SJCRH30 (cell line): Measurements from ENCODE around the gene ZNF543. TPM values are rescaled to one million over a fixed set of nuclear protein-coding genes. Genes with fewer than 3 reads are reported as not detected.
A peak's percentile ranks its signal among the peaks of the same experiment; 100 is the strongest.
"Not testable (repeated sequence)": the region's sequence is repeated elsewhere in the genome, so short reads cannot be mapped to it uniquely, and the experiment has no call there.

Source experiments
- DNase-seq, 2 experiments: peaks; one replicate each; pipeline ENCODE4 v3.0.0-alpha.2; 2015 to 2020
- H3K27ac ChIP-seq: fragments of 250-450 bp; sonication (Bioruptor Pico); 2 replicates; pipeline ENCODE4 v1.5.1; 2020; ENCODE audit warnings: mild to moderate bottlenecking, moderate library complexity
- H3K27me3 ChIP-seq: fragments of 250-450 bp; sonication (Bioruptor Pico); 2 replicates; pipeline ENCODE4 v1.5.1; 2020; ENCODE audit warnings: mild to moderate bottlenecking, moderate library complexity
- H3K36me3 ChIP-seq: fragments of 250-450 bp; sonication (Bioruptor Pico); 2 replicates; pipeline ENCODE4 v1.5.1; 2020; ENCODE audit warnings: mild to moderate bottlenecking, moderate library complexity
- H3K4me1 ChIP-seq: fragments of 250-450 bp; sonication (Bioruptor Pico); 2 replicates; pipeline ENCODE4 v1.5.1; 2020; ENCODE audit warnings: mild to moderate bottlenecking, moderate library complexity
- H3K4me3 ChIP-seq: fragments of 250-450 bp; sonication (Bioruptor Pico); 2 replicates; pipeline ENCODE4 v1.5.1; 2020; ENCODE audit warnings: mild to moderate bottlenecking, moderate library complexity
- H3K9me3 ChIP-seq: fragments of 250-450 bp; sonication (Bioruptor Pico); replicated peaks from 2 replicates; pipeline ENCODE4 v1.5.1; 2020; ENCODE audit warnings: mild to moderate bottlenecking, moderate library complexity
- total RNA-seq: library from RNA; depleted of rRNA; stranded (reverse); fragments of >200 nt; shearing (Covaris generic); gene quantifications from 2 replicates; pipeline ENCODE4 v1.2.3, GENCODE V29; 2014

Gene ZNF543
- total RNA-seq, 1 experiment from 2014 or later, result 13.5 TPM

DNA sequence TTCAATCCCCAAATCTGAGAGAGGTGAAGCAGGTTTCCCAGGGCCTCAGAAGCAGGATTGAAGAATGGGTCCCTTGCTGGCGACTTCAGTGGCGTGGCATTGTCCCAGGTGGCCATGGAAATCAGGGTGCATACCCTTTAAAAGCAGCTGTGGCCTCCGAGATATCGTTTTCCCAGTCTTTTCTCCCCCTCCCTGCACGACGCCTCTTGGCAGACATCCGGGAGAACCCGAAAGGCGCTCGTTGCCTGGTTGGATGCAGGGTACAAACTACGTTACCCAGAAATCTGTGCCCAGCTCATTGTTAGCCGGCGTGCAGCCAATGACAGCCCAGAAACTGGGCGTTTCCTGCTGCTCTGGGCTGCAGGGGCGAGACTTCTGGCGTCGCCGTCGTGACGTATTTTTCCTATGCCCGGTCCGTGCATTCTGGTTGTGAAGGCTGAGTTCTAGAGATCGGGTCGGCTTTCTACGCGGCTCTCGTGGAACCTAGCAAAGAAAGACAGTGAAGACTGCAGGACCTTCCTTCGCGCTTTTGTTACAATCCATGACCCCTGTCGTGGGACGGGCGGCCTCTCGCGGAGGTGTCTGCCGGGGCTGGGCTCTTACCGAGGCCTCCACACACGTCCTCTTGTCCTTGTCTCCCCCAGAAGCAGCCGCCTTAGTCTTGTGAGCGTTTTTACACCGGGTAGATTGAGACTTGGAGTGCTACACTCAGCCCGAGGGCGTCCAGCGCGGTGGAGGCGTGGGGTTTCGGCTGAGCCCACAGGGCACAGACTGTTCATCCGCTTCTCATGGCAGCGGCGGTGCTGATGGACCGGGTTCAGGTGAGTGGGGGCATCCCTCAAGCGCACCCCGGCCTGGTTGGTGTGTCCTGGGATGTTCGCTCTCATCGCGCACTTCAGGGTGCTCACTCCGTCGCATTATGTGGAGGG, 30.9 kb downstream of the ZNF543 start, which contains the start of gene ZNF304:
TSS of gene ZNF304 (plus strand) at position 395 of the 929 bp plus-strand sequence. CDS start at position 789, 394 bp downstream.
- H3K27me3 ChIP-seq, result no peaks in the 10 kb centered on the region
- peak; percentile 93 to 96 for DNase-seq
- H3K9me3 ChIP-seq, result no peaks in the 10 kb centered on the region
- H3K36me3 ChIP-seq, result peaks cover 30% of the 10 kb centered on the region
- H3K4me3 ChIP-seq, result peak within 1 kb of the TSS; percentile 71
- H3K4me1 ChIP-seq, result no peaks in the 10 kb centered on the region
- H3K27ac ChIP-seq, result peak within 1 kb of the TSS; percentile 36

DNA sequence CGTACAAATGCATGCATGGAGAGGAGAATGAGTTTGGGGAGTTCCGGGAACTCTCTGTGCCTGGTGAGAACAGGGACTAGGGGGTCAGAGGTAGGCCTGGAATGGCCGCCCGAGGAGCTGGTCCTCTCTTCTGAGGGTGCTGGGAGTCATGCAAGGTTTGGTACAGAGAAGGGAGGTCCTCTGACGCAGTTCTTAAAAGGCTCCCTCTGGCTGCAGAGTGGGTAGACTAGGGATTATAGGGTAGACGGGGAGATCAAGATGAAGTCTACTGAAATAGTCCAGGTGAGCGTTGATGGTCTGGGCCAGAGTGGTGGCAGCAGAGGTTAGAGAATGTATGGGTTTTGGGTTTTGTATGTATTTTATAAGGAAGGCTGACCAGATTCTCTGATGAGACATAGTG, 31.6 kb downstream of the ZNF543 start:
- Histone ChIP-seq H3K27ac (no peak overlapping the region), H3K9me3 (peaks cover under 1% of the 10 kb centered on the region), H3K27me3 (no peaks in the 10 kb centered on the region), H3K4me3 (peak overlapping the region; percentile 71), H3K4me1 (no peaks in the 10 kb centered on the region), H3K36me3 (peaks cover 37% of the 10 kb centered on the region)
- no peak for DNase-seq

DNA sequence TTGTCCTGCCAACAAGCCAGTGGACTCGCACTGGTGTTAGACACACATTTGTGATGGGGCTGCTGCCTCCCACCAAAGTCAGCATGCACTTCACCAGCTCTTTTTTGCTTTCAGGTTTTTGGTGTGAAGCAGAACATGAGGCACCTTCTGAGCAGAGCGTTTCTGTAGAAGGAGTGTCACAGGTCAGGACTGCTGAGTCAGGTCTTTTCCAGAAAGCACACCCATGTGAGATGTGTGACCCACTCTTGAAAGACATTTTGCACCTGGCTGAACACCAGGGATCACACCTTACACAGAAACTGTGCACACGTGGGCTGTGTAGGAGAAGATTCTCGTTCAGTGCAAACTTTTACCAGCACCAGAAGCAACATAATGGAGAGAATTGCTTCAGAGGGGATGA, 35.6 kb downstream of the ZNF543 start:
- DNase-seq, result no peak
- H3K9me3 ChIP-seq, result peaks cover 5% of the 10 kb centered on the region
- H3K27me3 ChIP-seq, result no peaks in the 10 kb centered on the region
- H3K4me3 ChIP-seq, result no peak overlapping the region
- no peaks in the 10 kb centered on the region for H3K4me1 ChIP-seq
- H3K36me3 ChIP-seq, result peaks cover 57% of the 10 kb centered on the region
- no peak overlapping the region for H3K27ac ChIP-seq

DNA sequence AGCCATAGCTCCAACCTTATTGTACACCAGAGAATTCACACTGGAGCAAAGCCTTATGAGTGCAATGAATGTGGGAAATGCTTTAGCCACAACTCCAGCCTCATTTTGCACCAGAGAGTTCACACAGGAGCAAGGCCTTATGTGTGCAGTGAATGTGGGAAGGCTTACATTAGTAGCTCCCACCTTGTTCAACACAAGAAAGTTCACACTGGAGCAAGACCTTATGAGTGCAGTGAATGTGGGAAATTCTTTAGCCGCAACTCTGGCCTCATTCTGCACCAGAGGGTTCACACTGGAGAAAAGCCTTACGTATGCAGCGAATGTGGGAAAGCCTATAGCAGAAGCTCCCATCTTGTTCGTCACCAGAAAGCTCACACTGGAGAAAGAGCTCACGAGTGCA, 37.1 kb downstream of the ZNF543 start:
- peaks cover 5% of the 10 kb centered on the region for H3K9me3 ChIP-seq
- no peaks in the 10 kb centered on the region for H3K27me3 ChIP-seq
- no peak overlapping the region for H3K4me3 ChIP-seq
- H3K4me1 ChIP-seq, result no peaks in the 10 kb centered on the region; the same call in 1 of the 2 replicates
- H3K27ac ChIP-seq, result no peak overlapping the region
- no peak for DNase-seq
- peaks cover 57% of the 10 kb centered on the region for H3K36me3 ChIP-seq

DNA sequence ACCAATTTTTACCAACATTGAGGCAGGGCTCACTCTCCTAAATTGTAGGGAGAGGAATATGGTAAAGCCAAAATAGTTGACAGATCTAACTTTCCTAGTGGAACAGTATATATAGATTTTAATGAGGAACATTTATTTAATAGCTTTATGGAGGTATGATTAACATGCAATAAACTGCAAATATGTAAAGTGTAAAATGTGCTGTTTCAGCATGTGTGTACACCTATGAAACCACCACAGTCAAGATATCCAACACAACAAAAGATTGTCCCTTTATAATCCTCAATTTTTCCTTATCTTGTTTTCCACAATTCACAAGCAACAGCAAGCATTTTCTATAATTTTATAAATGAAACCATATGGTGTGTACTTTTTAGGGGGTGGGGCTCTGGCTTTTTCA, 39.0 kb downstream of the ZNF543 start:
- H3K4me1 ChIP-seq, result peaks cover 2% of the 10 kb centered on the region

DNA sequence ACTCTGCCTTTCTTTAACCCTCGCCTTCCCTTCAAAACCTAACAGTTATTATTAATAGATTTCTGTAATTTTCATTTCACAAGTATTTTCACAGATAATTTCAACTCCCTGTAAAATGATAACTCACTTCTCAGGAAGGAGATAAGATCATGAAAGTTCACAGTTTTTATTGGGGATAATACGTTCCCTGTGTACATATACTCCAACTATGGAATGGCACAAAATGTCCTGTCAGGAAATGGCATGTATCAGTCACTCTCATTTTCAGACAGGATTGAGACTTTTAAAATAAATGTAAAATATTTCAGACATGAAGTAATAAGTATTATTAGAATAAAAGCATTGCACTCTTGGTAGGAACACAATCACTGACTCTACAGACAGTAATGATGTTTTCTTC, 42.1 kb downstream of the ZNF543 start:
- no peaks in the 10 kb centered on the region; the same call in 1 of the 2 replicates for H3K9me3 ChIP-seq
- DNase-seq, result no peak
- peak overlapping the region; percentile 64 for H3K27ac ChIP-seq
- peaks cover 18% of the 10 kb centered on the region for H3K36me3 ChIP-seq
- H3K27me3 ChIP-seq, result no peaks in the 10 kb centered on the region
- peaks cover 2% of the 10 kb centered on the region for H3K4me1 ChIP-seq
- peak overlapping the region; percentile 64 for H3K4me3 ChIP-seq

More for the DNA sequence above, 39.0 kb downstream of the ZNF543 start:
- Histone ChIP-seq H3K27me3 (no peaks in the 10 kb centered on the region), H3K4me3 (no peak overlapping the region), H3K9me3 (peaks cover 5% of the 10 kb centered on the region), H3K27ac (no peak overlapping the region), H3K36me3 (peaks cover 46% of the 10 kb centered on the region)
- no peak for DNase-seq

DNA sequence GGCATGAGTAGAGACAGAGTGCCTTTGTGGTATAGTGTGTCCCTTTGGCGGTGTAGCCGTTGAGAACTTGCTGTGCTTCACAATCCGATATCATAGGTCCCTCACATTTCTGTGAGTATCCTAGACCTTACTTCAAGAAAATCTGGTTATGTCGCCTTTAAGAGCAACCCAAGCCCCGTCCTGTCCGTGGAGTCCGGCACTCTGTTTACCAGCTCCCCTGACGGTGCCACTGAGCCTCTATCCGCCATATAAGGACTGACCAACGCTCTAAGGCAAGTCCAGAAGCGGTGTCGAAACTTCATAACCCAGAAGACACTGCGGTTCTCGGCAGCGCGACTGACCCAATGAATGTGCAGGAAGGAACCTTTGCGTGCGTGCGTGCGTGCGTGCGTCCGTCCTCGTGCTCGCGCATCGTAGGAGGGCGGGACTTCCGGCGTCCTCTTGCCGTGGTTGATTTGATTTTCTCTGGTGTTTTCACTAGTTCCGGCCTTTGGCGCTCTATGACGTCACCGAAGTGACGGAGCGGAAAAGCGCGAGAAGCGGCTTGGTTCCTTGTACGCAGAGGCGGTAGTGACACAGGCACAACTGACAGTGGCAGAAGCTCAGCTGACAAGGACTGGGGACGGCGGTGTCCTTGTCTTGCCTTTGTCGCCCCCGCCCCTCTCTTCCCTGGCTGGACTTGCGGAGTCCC, 42.9 kb downstream of the ZNF543 start, which contains the start of the genes TRAPPC2B and ZNF547:
TSS of gene TRAPPC2B (plus strand) at position 555 of the 691 bp plus-strand sequence. CDS start 1,283 bp downstream, outside the sequence.
TSS of gene ZNF547 (plus strand) at position 555 of the 691 bp plus-strand sequence. CDS start 5,005 bp downstream, outside the sequence.
- H3K4me1 ChIP-seq, result peaks cover 2% of the 10 kb centered on the region
- DNase-seq, result peak; percentile 99

DNA sequence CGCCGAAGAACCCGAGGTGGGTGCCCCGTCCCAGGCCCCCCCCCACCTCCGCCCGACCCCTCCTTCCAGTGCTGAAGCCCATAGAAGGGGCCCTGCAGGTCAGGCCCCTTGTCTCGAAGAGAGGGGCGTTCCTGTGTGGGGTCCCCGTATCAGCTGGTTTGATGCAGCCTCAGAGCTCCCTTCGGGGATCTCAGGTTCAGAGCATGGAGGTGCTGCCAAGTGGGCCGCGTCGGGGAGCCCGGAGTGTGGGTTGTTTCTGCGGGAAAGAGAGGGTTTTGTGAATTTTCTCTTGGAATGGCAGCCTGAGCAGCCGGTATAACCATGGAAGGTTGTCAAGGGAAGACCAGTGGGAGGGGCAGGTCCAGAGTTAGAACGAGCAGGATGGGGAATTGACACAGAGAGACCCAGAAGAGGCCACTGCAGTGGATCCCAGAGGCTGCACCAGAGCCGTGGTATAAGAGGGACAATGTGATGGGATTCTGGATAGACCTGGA, 43.5 kb downstream of the ZNF543 start:
- peak in 1 of 2 experiments; percentile 20 for DNase-seq
- Histone ChIP-seq H3K27me3 (no peaks in the 10 kb centered on the region), H3K9me3 (no peaks in the 10 kb centered on the region), H3K4me1 (peaks cover 2% of the 10 kb centered on the region), H3K4me3 (peak overlapping the region; percentile 64), H3K27ac (peak overlapping the region; percentile 64), H3K36me3 (peaks cover 9% of the 10 kb centered on the region)

More for the DNA sequence above, 42.9 kb downstream of the ZNF543 start, which contains the start of the genes TRAPPC2B and ZNF547:
- H3K27me3 ChIP-seq, result no peaks in the 10 kb centered on the region
- peak within 1 kb of the TSS; percentile 64 for H3K27ac ChIP-seq
- peaks cover 12% of the 10 kb centered on the region for H3K36me3 ChIP-seq
- H3K4me3 ChIP-seq, result peak within 1 kb of the TSS; percentile 64
- H3K9me3 ChIP-seq, result no peaks in the 10 kb centered on the region

DNA sequence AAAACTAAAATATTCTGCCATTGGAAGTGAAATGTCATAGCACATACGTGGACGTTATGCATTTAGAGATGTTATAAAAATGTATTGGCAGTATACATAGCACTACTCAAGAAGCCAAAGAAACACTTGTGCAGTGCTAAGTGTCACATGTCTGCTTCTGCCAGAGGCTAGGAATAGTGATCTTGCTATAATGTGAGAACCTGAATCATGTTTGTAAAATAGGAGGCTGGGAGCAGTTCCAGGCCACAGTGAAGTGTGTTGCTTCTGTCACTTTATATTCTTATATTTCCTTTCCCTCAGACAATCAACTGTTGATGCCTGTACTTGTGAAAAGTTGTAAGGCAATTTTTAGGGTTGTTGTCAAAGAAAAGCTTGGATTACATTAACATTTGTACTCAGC, 46.5 kb downstream of the ZNF543 start:
- H3K4me1 ChIP-seq, result peaks cover 2% of the 10 kb centered on the region
- DNase-seq, result no peak

DNA sequence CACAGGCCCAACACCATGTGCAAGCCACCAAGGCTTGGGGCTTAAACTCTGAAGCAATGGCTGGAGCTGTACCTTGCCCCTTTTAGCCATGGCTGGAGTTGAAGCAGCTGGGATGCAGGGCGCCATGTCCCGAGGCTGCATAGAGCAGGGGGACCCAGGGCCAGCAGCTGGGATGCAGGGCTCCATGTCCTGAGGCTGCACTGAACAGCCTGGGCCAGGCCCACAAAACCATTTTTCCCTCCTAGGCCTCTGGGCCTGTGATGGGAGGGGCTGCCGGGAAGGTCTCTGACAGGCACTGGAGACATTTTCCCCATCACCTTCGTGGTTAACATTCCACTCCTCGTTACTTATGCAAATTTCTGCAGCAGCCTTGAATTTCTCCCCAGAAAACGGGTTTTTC, 53.9 kb downstream of the ZNF543 start:
- H3K27me3 ChIP-seq, result no peaks in the 10 kb centered on the region
- H3K9me3 ChIP-seq, result peaks cover 8% of the 10 kb centered on the region; the same call in 1 of the 2 replicates
- H3K36me3 ChIP-seq, result peaks cover 8% of the 10 kb centered on the region
- no peak overlapping the region for H3K27ac ChIP-seq
- no peaks in the 10 kb centered on the region for H3K4me1 ChIP-seq
- DNase-seq, result no peak
- no peak overlapping the region for H3K4me3 ChIP-seq

More for the DNA sequence above, 46.5 kb downstream of the ZNF543 start:
- Histone ChIP-seq H3K36me3 (peaks cover 4% of the 10 kb centered on the region), H3K9me3 (no peaks in the 10 kb centered on the region), H3K27me3 (no peaks in the 10 kb centered on the region), H3K4me3 (no peak overlapping the region), H3K27ac (no peak overlapping the region)

DNA sequence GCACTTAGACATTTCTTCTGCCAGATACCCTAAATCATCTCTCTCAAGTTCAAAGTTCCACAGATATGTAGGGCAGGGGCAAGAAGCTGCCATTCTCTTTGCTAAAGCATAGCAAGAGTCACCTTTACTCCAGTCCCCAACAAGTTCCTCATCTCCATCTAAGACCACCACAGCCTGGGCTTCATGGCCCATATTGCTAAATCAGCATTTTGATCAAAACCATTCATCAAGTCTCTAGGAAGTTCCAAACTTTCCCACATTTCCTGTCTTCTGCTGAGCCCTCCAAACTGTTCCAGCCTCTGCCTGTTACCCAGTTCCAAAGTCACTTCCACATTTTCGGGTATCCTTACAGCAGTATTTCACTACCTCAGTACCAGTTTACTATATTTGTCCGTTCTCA, 54.4 kb downstream of the ZNF543 start:
- H3K4me3 ChIP-seq, H3K36me3 ChIP-seq: not testable (repeated sequence)

DNA sequence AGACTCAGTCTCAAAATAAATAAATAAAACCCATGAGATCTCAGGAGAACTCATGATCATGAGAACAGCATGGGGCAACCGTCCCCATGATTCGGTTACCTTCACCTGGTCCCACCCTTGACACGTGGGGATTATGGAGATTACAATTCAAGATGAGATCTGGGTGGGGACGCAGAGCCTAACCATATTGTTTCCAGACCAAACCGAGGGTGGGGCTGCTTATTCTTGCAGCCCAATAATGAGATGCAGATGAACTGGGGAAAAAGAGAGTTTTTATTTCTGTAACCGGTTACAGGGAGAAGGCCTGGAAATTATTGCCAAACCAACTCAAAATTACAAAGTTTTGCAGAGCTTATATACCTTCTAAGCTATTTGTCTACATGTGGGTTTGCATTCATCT, 55.9 kb downstream of the ZNF543 start:
- Histone ChIP-seq H3K27me3 (no peaks in the 10 kb centered on the region), H3K36me3 (peaks cover 8% of the 10 kb centered on the region)

More for the DNA sequence above, 54.4 kb downstream of the ZNF543 start:
- H3K4me1 ChIP-seq, H3K27ac ChIP-seq, H3K27me3 ChIP-seq, DNase-seq, H3K9me3 ChIP-seq: not testable (repeated sequence)

DNA sequence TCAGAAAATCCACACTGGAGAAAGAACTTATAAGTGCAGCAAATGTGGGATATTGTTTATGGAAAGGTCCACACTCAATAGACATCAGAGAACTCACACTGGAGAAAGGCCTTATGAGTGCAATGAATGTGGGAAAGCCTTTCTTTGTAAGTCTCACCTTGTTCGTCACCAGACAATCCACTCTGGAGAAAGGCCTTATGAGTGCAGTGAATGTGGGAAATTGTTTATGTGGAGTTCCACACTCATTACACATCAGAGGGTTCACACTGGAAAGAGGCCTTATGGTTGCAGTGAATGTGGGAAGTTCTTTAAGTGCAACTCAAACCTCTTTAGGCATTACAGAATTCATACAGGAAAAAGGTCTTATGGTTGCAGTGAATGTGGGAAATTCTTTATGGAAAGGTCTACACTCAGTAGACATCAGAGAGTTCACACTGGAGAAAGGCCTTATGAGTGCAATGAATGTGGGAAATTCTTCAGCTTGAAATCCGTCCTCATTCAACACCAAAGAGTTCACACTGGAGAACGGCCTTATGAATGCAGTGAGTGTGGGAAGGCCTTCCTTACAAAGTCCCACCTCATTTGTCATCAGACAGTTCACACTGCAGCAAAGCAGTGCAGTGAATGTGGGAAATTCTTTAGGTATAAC, 57.4 kb downstream of the ZNF543 start:
- H3K4me1 ChIP-seq, result no peaks in the 10 kb centered on the region
- no peaks in the 10 kb centered on the region for H3K27me3 ChIP-seq
- DNase-seq, result no peak
- peaks cover 10% of the 10 kb centered on the region; the same call in 1 of the 2 replicates for H3K9me3 ChIP-seq
- H3K27ac ChIP-seq, result no peak overlapping the region
- no peak overlapping the region for H3K4me3 ChIP-seq
- peaks cover 8% of the 10 kb centered on the region for H3K36me3 ChIP-seq

More for the DNA sequence above, 55.9 kb downstream of the ZNF543 start:
- no peak for DNase-seq
- Histone ChIP-seq H3K4me1 (no peaks in the 10 kb centered on the region), H3K27ac (no peak overlapping the region), H3K9me3 (peaks cover 10% of the 10 kb centered on the region; the same call in 1 of the 2 replicates), H3K4me3 (no peak overlapping the region)
